CD4-positive, alpha-beta T cell treated with Interleukin-15 for 1 hour (primary cell): ENCODE data around the gene PGAP1.

Experiments
- DNase-seq: peaks from one replicate; pipeline ENCODE4 v3.0.0-alpha.2; 2020

Gene PGAP1

GRCh38 chr2:196926562-196927375 is at the start of gene PGAP1:
PGAP1 (minus strand) TSS chr2:196926707; CDS start chr2:196926616, 91 bp downstream.
- DNase-seq = peak; percentile 87

GRCh38 chr2:196974970-196975369 is 48.5 kb upstream of the PGAP1 start:
- DNase-seq = no peak

- no peak for DNase-seq
These were observed 45.2 kb upstream of the PGAP1 start for GRCh38 chr2:196971574-196972279.

- no peak for DNase-seq
These were observed 43.6 kb upstream of the PGAP1 start for GRCh38 chr2:196970099-196970498.

GRCh38 chr2:196968516-196968915 is 42.0 kb upstream of the PGAP1 start:
- no peak for DNase-seq

GRCh38 chr2:196967775-196968174 is 41.3 kb upstream of the PGAP1 start:
- DNase-seq = no peak

GRCh38 chr2:196967116-196967515 is 40.6 kb upstream of the PGAP1 start:
- DNase-seq = no peak

GRCh38 chr2:196966061-196966460 is 39.6 kb upstream of the PGAP1 start:
- DNase-seq = no peak

- DNase-seq = no peak
These were observed 39.1 kb upstream of the PGAP1 start for GRCh38 chr2:196965651-196966050.

- DNase-seq = no peak
These were observed 37.5 kb upstream of the PGAP1 start for GRCh38 chr2:196963961-196964360.

- DNase-seq = no peak
These were observed 36.5 kb upstream of the PGAP1 start for GRCh38 chr2:196963043-196963442.

- DNase-seq = no peak
These were observed 35.8 kb upstream of the PGAP1 start for GRCh38 chr2:196962325-196962724.

- DNase-seq = no peak
These were observed 35.4 kb upstream of the PGAP1 start for GRCh38 chr2:196961889-196962288.

- no peak for DNase-seq
These were observed 33.3 kb upstream of the PGAP1 start for GRCh38 chr2:196959734-196960338.

GRCh38 chr2:196959281-196959680 is 32.8 kb upstream of the PGAP1 start:
- no peak for DNase-seq

- DNase-seq = no peak
These were observed 31.5 kb upstream of the PGAP1 start for GRCh38 chr2:196957881-196958525.

- no peak for DNase-seq
These were observed 30.9 kb upstream of the PGAP1 start for GRCh38 chr2:196957442-196957841.

GRCh38 chr2:196956069-196956468 is 29.6 kb upstream of the PGAP1 start:
- DNase-seq = no peak

- no peak for DNase-seq
These were observed 28.5 kb upstream of the PGAP1 start for GRCh38 chr2:196955036-196955435.

GRCh38 chr2:196954001-196954400 is 27.5 kb upstream of the PGAP1 start:
- no peak for DNase-seq

- no peak for DNase-seq
These were observed 26.4 kb upstream of the PGAP1 start for GRCh38 chr2:196952936-196953335.

GRCh38 chr2:196951973-196952372 is 25.5 kb upstream of the PGAP1 start:
- DNase-seq = no peak

GRCh38 chr2:196949116-196949515 is 22.6 kb upstream of the PGAP1 start:
- no peak for DNase-seq
